ENCODE measurements around the gene SMIM11. TPM values are rescaled to one million over a fixed set of nuclear protein-coding genes. Genes with fewer than 3 reads are reported as not detected.

The SMIM11 gene
- total RNA-seq, 1 experiment from 2014 or later = 2.3 TPM

- Histone ChIP-seq H3K4ac (ENCODE audit: low read depth, low read length) (no peak overlapping the region), H4K8ac (replicated peaks; ENCODE audit: insufficient read length, low read depth, low read length) (no peak overlapping the region), H3K14ac (ENCODE audit: insufficient read depth, low read length) (no peak overlapping the region), H4K20me1 (ENCODE audit: control insufficient read depth, insufficient read depth, insufficient read length) (no peaks in the 10 kb centered on the region), H3K79me1 (ENCODE audit: insufficient read depth, low read depth, low read length, poor library complexity, severe bottlenecking) (no peaks in the 10 kb centered on the region), H2AFZ (ENCODE audit: low read length) (no peak overlapping the region), H3K27me3 (ENCODE audit: insufficient read depth, low read length) (no peaks in the 10 kb centered on the region), H3K4me1 (ENCODE audit: insufficient read depth, low read length) (no peaks in the 10 kb centered on the region), H3K27ac (ENCODE audit: insufficient read length, low read depth, low read length) (no peak overlapping the region), H2AK5ac (ENCODE audit: insufficient read length, low read length) (no peak overlapping the region), H2BK5ac (ENCODE audit: insufficient read length, low read length) (no peak overlapping the region), H3K4me2 (ENCODE audit: insufficient read depth, insufficient read length, low read length) (no peak overlapping the region), H3K9me3 (ENCODE audit: control insufficient read depth, low read depth, low read length) (no peaks in the 10 kb centered on the region), H3T11ph (ENCODE audit: low read length) (no peak overlapping the region), H3K56ac (ENCODE audit: insufficient read length, low read depth, low read length) (no peak overlapping the region), H4K91ac (ENCODE audit: insufficient read length, low read depth, low read length) (no peak overlapping the region), H3K18ac (ENCODE audit: insufficient read length, low read depth, low read length) (no peak overlapping the region), H4K5ac (ENCODE audit: insufficient read length, low read depth, low read length) (no peak overlapping the region), H3K79me2 (ENCODE audit: insufficient read depth, low read length) (no peaks in the 10 kb centered on the region), H3K9ac (ENCODE audit: extremely low read depth, insufficient read length, low read length) (no peak overlapping the region), H3K23ac (ENCODE audit: insufficient read length, low read depth, low read length) (no peak overlapping the region), H2BK15ac (ENCODE audit: low read depth, low read length) (no peak overlapping the region), H2BK20ac (ENCODE audit: low read depth, low read length, poor library complexity, severe bottlenecking) (no peak overlapping the region), H2BK12ac (ENCODE audit: insufficient read length, low read depth, low read length) (no peak overlapping the region), H3K23me2 (ENCODE audit: insufficient read length, low read depth, low read length, poor library complexity, severe bottlenecking) (no peaks in the 10 kb centered on the region), H2BK120ac (ENCODE audit: low read depth, low read length, poor library complexity, severe bottlenecking) (no peak overlapping the region)
- no peak for DNase-seq
- Mint-ChIP-seq H3K4me3 (no peak overlapping the region), H3K27me3 (ENCODE audit: low read depth) (peaks cover 2% of the 10 kb centered on the region), H3K9me3 (no peaks in the 10 kb centered on the region; a peak in 1 of 5 replicates), H3K27ac (no peak overlapping the region; a peak in 1 of 7 replicates), H3K4me1 (peaks cover 9 to 17% of the 10 kb centered on the region in 2 experiments), H3K36me3 (ENCODE audit: insufficient read depth in 1 of 3, low read depth in 3 of 3) (no peaks in the 10 kb centered on the region)
- WGBS (ENCODE audit: extremely low coverage, insufficient read length, low lambda C conversion rate) = no CpG with 5 or more reads among the region's 8 CpGs
- TF ChIP-seq CTCF (conservative IDR thresholded peaks at IDR 0.05) = no peak
These were observed 37.1 kb upstream of the SMIM11 start for GRCh38 chr21:34338226-34338625.

All from H9 (cell line).